ENCODE measurements around the gene RBKS. TPM values are rescaled to one million over a fixed set of nuclear protein-coding genes. Genes with fewer than 3 reads are reported as not detected.
A peak's percentile ranks its signal among the peaks of the same experiment; 100 is the strongest.

RBKS gene
- total RNA-seq, 3 donors from 2014 or later, result 1.1 to 5.1 (median 2.9) TPM

DNA sequence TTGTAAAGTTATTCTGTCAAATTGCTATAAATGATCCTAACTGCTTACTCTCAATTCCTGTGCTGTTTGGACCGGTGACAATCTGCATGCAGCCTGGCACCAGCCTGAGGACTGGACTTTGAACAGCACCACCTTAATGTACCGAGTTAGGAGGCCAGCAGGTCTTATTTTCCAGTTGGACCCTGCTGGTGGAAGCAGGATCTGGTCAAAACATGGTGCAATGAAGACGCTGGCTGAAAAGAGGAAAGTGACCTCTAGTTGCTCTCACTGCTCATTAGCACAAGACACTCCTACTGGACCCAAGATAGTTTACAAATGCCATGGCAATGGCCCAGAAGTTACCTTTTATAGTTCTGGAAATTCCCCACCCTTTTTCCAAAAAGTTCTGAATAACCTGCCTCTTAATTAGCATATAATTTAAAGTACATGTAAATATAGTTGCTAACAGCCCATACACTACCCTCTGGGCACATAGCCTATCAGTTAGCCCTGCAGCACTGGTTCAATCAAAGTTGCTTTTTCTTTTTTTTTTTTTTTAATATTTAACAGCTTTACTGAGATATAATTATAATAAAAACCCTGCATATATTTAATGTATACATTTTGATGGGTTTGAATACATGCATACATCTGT is 35.8 kb downstream of the RBKS start:
- TF ChIP-seq POLR2AphosphoS5 (IDR thresholded peaks at IDR 0.05) (no peak), CTCF (IDR thresholded peaks at IDR 0.05) (no peak), POLR2A (IDR thresholded peaks at IDR 0.05) (no peak)

GRCh38 chr2:27852691-27853090 is 37.5 kb downstream of the RBKS start:
- Histone ChIP-seq H3K4me1 (no peaks in the 10 kb centered on the region), H3K4me3 (no peak overlapping the region), H3K9me3 (no peaks in the 10 kb centered on the region), H3K36me3 (no peaks in the 10 kb centered on the region), H3K27me3 (no peaks in the 10 kb centered on the region), H3K27ac (no peak overlapping the region)
- TF ChIP-seq POLR2A (IDR thresholded peaks at IDR 0.05) (no peak), POLR2AphosphoS5 (IDR thresholded peaks at IDR 0.05) (no peak), CTCF (IDR thresholded peaks at IDR 0.05) (no peak)
- DNase-seq (ENCODE audit: low spot score in 2 of 2), result no peak
- intact Hi-C loops (cut with DNase I; ENCODE audit: low total_unique reads), result no loop called here

More for the DNA sequence above, 35.8 kb downstream of the RBKS start:
- no peaks in the 10 kb centered on the region for H3K36me3 ChIP-seq
- intact Hi-C loops (cut with DNase I; ENCODE audit: low total_unique reads), result no loop called here
- H3K27ac ChIP-seq, result no peak overlapping the region
- H3K4me1 ChIP-seq, result no peaks in the 10 kb centered on the region
- H3K27me3 ChIP-seq, result no peaks in the 10 kb centered on the region
- no peaks in the 10 kb centered on the region for H3K9me3 ChIP-seq
- no peak overlapping the region for H3K4me3 ChIP-seq
- DNase-seq (ENCODE audit: low spot score in 2 of 2), result no peak

DNA sequence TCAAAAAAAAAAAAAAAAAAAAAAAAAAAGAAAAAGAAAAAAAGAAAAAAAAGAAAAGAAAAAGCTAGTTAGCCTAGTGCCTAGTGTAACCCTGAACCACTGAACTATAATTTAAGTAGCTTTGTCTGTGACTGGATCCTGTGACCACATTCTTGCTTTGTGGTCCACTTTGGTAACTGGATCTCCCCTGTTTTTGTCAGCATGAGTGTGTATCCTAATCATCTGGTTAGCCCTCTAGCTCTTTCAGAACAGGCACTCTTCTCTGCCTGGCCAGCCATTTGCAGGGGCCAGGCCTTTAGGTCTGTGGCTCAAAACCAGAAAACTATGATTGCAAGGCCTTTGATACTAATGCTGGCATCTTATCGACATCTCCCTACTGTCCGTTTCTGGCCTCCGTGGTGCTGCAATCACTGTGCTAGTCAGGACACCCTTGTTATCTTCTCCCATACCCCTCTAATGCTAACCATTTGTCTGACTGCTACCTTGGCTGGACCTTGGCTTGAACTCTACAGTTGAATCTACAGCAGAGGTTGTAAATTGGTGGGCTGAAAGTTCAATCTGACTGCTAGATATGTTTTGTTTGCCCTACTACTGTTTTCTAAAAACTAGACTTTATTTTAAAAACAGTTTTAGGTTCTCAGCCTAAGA is 40.5 kb downstream of the RBKS start:
- H3K27me3 ChIP-seq, result no peaks in the 10 kb centered on the region
- no peak for DNase-seq (ENCODE audit: low spot score in 2 of 2)
- no peak overlapping the region for H3K4me3 ChIP-seq
- no peaks in the 10 kb centered on the region for H3K9me3 ChIP-seq
- no peaks in the 10 kb centered on the region for H3K36me3 ChIP-seq
- TF ChIP-seq POLR2A (IDR thresholded peaks at IDR 0.05) (no peak), CTCF (IDR thresholded peaks at IDR 0.05) (no peak), POLR2AphosphoS5 (IDR thresholded peaks at IDR 0.05) (no peak)
- no peak overlapping the region for H3K27ac ChIP-seq
- intact Hi-C loops (cut with DNase I; ENCODE audit: low total_unique reads), result no loop called here
- H3K4me1 ChIP-seq, result no peaks in the 10 kb centered on the region

GRCh38 chr2:27847333-27847732 is 42.9 kb downstream of the RBKS start:
- no peak for DNase-seq (ENCODE audit: low spot score in 2 of 2)
- no peaks in the 10 kb centered on the region for H3K9me3 ChIP-seq
- intact Hi-C loops (cut with DNase I; ENCODE audit: low total_unique reads), result no loop called here
- TF ChIP-seq POLR2AphosphoS5 (IDR thresholded peaks at IDR 0.05) (no peak), CTCF (IDR thresholded peaks at IDR 0.05) (no peak), POLR2A (IDR thresholded peaks at IDR 0.05) (no peak)
- H3K36me3 ChIP-seq, result no peaks in the 10 kb centered on the region
- no peaks in the 10 kb centered on the region for H3K27me3 ChIP-seq
- no peaks in the 10 kb centered on the region for H3K4me1 ChIP-seq
- no peak overlapping the region for H3K4me3 ChIP-seq
- no peak overlapping the region for H3K27ac ChIP-seq

GRCh38 chr2:27844821-27845255 is 45.3 kb downstream of the RBKS start:
- H3K4me3 ChIP-seq, result no peak overlapping the region
- no peak for DNase-seq (ENCODE audit: low spot score in 2 of 2)
- no peak for TF ChIP-seq CTCF (IDR thresholded peaks at IDR 0.05)
- no peak for TF ChIP-seq POLR2AphosphoS5 (IDR thresholded peaks at IDR 0.05)
- TF ChIP-seq POLR2A (IDR thresholded peaks at IDR 0.05), result no peak
- no peaks in the 10 kb centered on the region for H3K27me3 ChIP-seq
- intact Hi-C loops (cut with DNase I; ENCODE audit: low total_unique reads), result no loop called here
- peak overlapping the region in 1 of 2 donors; percentile 5 for H3K27ac ChIP-seq
- H3K4me1 ChIP-seq, result no peaks in the 10 kb centered on the region
- H3K9me3 ChIP-seq, result no peaks in the 10 kb centered on the region
- H3K36me3 ChIP-seq, result no peaks in the 10 kb centered on the region

Measured in breast epithelium (tissue), 4 donors.